H1 (cell line): ENCODE data around the gene CXCL1. TPM values are rescaled to one million over a fixed set of nuclear protein-coding genes. Genes with fewer than 3 reads are reported as not detected.

Experiments used
- CTCF ChIA-PET: fragments of 300-600 bp; sonication (Branson Sonifier 250); formaldehyde crosslinking; loops from one replicate; lab custom pipeline; 2021; ENCODE audit not compliant: partially characterized antibody; lab: Charles Lee
- POLR2A ChIA-PET: fragments of 300-600 bp; sonication (Branson Sonifier 250); formaldehyde crosslinking; loops from one replicate; lab custom pipeline; 2021; ENCODE audit warnings: inconsistent platforms; ENCODE audit not compliant: partially characterized antibody; lab: Charles Lee
- DNase-seq, 2 experiments: peaks; one replicate each; pipeline versions ENCODE4 v3.0.0 to v3.0.0-alpha.2; 2010 to 2022; ENCODE audit warnings: low spot score in 2 of 2, low read depth in 1 of 2, mixed read lengths in 1 of 2
- FAIRE-seq: peaks from 2 replicates; lab custom pipeline; 2011; peaks lifted over from hg19 to GRCh38; lab: Jason Lieb, UNC
- H2AFZ ChIP-seq: 2 replicates; pipeline ENCODE4 v1.8.1; 2012; ENCODE audit warnings: low read length, inconsistent platforms
- H2AK5ac ChIP-seq: 2 replicates; pipeline ENCODE4 v1.6.1; 2013; ENCODE audit warnings: low read depth, low read length
- H2BK120ac ChIP-seq: replicated peaks from 2 replicates; pipeline ENCODE3; 2013; ENCODE audit warnings: low read depth, low read length, inconsistent platforms
- H2BK12ac ChIP-seq: 2 replicates; pipeline ENCODE4 v1.6.1; 2013; ENCODE audit warnings: low read depth, low read length
- H2BK15ac ChIP-seq: 2 replicates; pipeline ENCODE4 v1.6.1; 2013; ENCODE audit warnings: low read length
- H2BK20ac ChIP-seq: 2 replicates; pipeline ENCODE4 v1.6.1; 2013; ENCODE audit warnings: low read length
- H2BK5ac ChIP-seq: 2 replicates; pipeline ENCODE4 v1.6.1; 2013; ENCODE audit warnings: low read depth, low read length
- H3K14ac ChIP-seq: 2 replicates; pipeline ENCODE4 v1.6.1; 2013; ENCODE audit warnings: inconsistent platforms; ENCODE audit not compliant: insufficient read length
- H3K18ac ChIP-seq: 2 replicates; pipeline ENCODE4 v1.6.1; 2013; ENCODE audit warnings: low read length; ENCODE audit errors: extremely low read depth
- H3K23ac ChIP-seq: 2 replicates; pipeline ENCODE4 v1.6.1; 2013; ENCODE audit warnings: inconsistent platforms; ENCODE audit not compliant: insufficient read length
- H3K23me2 ChIP-seq: 2 replicates; pipeline ENCODE4 v1.6.1; 2013; ENCODE audit warnings: low read depth, low read length
- H3K27ac ChIP-seq: 2 replicates; pipeline ENCODE4 v1.6.1; 2011; ENCODE audit warnings: low read depth, low read length, inconsistent platforms
- H3K27me3 ChIP-seq, 4 experiments: replicated peaks in 1 of 4; 1 replicate in 1 of 4; 2 replicates in 3 of 4; pipeline versions ENCODE4 v1.6.1 to v1.8.1; 2011 to 2013; ENCODE audit warnings: low read length in 3 of 4, mild to moderate bottlenecking in 3 of 4, inconsistent platforms in 2 of 4, mixed read lengths in 2 of 4, moderate library complexity in 1 of 4; ENCODE audit not compliant: control insufficient read depth in 3 of 4, insufficient read depth in 3 of 4; ENCODE audit errors: extremely low read depth in 1 of 4
- H3K36me3 ChIP-seq, 4 experiments: 2 replicates each; pipeline versions ENCODE4 v1.6.1 to v1.8.1; 2011 to 2013; ENCODE audit warnings: mild to moderate bottlenecking in 4 of 4, low read length in 3 of 4, moderate library complexity in 2 of 4, control low read depth in 1 of 4, inconsistent platforms in 1 of 4; ENCODE audit not compliant: insufficient read depth in 4 of 4, control insufficient read depth in 2 of 4
- H3K4ac ChIP-seq: replicated peaks from 2 replicates; pipeline ENCODE3; 2013; ENCODE audit warnings: low read length, low read depth, mixed read lengths, inconsistent platforms; ENCODE audit not compliant: insufficient read length
- H3K4me1 ChIP-seq, 4 experiments: replicated peaks in 1 of 4; 1 replicate in 1 of 4; 2 replicates in 3 of 4; pipeline versions ENCODE4 v1.6.1 to v1.8.1; 2011 to 2013; ENCODE audit warnings: low read length in 3 of 4, inconsistent platforms in 2 of 4, mixed read lengths in 1 of 4; ENCODE audit not compliant: insufficient read depth in 4 of 4, control insufficient read depth in 3 of 4
- H3K4me2 ChIP-seq, 2 experiments: 2 replicates each; pipeline versions ENCODE4 v1.6.1 to v1.8.1; 2011 to 2013; ENCODE audit warnings: low read depth in 2 of 2, low read length in 2 of 2, control low read depth in 1 of 2, inconsistent platforms in 1 of 2, mild to moderate bottlenecking in 1 of 2; ENCODE audit not compliant: insufficient read depth in 1 of 2
- H3K4me3 ChIP-seq, 4 experiments: fragments of 200-600, 300-600 bp in 1 of 4; sonication (generic), shearing (Covaris generic), sonication (Bioruptor Twin) in 1 of 4; 2 replicates each; pipeline versions ENCODE4 v1.5.1 to v1.8.1; 2011 to 2016; ENCODE audit warnings: low read length in 4 of 4, low read depth in 3 of 4, control low read depth in 2 of 4, inconsistent platforms in 2 of 4, mild to moderate bottlenecking in 2 of 4, mixed read lengths in 1 of 4, moderate library complexity in 1 of 4; ENCODE audit not compliant: insufficient read depth in 2 of 4; ENCODE audit errors: extremely low read depth in 1 of 4
- H3K56ac ChIP-seq: replicated peaks from 2 replicates; pipeline ENCODE3; 2013; ENCODE audit warnings: low read depth, mild to moderate bottlenecking, mixed read lengths, low read length, inconsistent platforms; ENCODE audit not compliant: insufficient read length
- H3K79me1 ChIP-seq: 2 replicates; pipeline ENCODE4 v1.6.1; 2013; ENCODE audit warnings: low read depth, low read length, control low read depth
- H3K79me2 ChIP-seq, 2 experiments: 2 replicates each; pipeline versions ENCODE4 v1.6.1 to v1.8.1; 2012 to 2013; ENCODE audit warnings: low read length in 2 of 2, mild to moderate bottlenecking in 2 of 2, inconsistent platforms in 1 of 2; ENCODE audit not compliant: insufficient read depth in 2 of 2, control insufficient read depth in 1 of 2
- H3K9ac ChIP-seq, 4 experiments: replicated peaks in 1 of 4; 1 replicate in 1 of 4; 2 replicates in 3 of 4; pipeline versions ENCODE4 v1.6.1 to v1.8.1; 2011 to 2013; ENCODE audit warnings: low read depth in 3 of 4, low read length in 3 of 4, control low read depth in 2 of 4, mild to moderate bottlenecking in 2 of 4, moderate library complexity in 2 of 4, inconsistent platforms in 1 of 4; ENCODE audit errors: extremely low read depth in 1 of 4
- H3K9me3 ChIP-seq, 2 experiments: 2 replicates each; pipeline versions ENCODE4 v1.6.1 to v1.8.1; 2012 to 2013; ENCODE audit warnings: mild to moderate bottlenecking in 2 of 2, moderate library complexity in 2 of 2, control low read depth in 1 of 2, inconsistent platforms in 1 of 2, low read depth in 1 of 2, low read length in 1 of 2, mixed read lengths in 1 of 2; ENCODE audit not compliant: insufficient read depth in 2 of 2
- H4K20me1 ChIP-seq, 2 experiments: replicated peaks in 1 of 2; 2 replicates each; pipeline versions ENCODE3 to v1.8.1; 2011 to 2013; ENCODE audit warnings: inconsistent platforms in 2 of 2, low read length in 2 of 2, mild to moderate bottlenecking in 1 of 2; ENCODE audit not compliant: insufficient read depth in 2 of 2, control insufficient read depth in 1 of 2
- H4K5ac ChIP-seq: 2 replicates; pipeline ENCODE4 v1.6.1; 2013; ENCODE audit warnings: low read length, low read depth, mixed read lengths, inconsistent platforms; ENCODE audit not compliant: insufficient read length
- H4K8ac ChIP-seq: 2 replicates; pipeline ENCODE4 v1.8.0; 2013; ENCODE audit warnings: mild to moderate bottlenecking, moderate library complexity, low read length, inconsistent platforms; ENCODE audit not compliant: insufficient read depth; ENCODE audit errors: extremely low read depth
- H4K91ac ChIP-seq: replicated peaks from 2 replicates; pipeline ENCODE3; 2013; ENCODE audit warnings: low read length, mixed read lengths, inconsistent platforms; ENCODE audit not compliant: insufficient read length
- KDM1A ChIP-seq: fragments of 200-600, 300-600 bp; sonication (generic); IDR thresholded peaks from 2 replicates; pipeline ENCODE4 v1.7.1; 2016; ENCODE audit warnings: mild to moderate bottlenecking, low read length, borderline replicate concordance
- NRF1 ChIP-seq: IDR thresholded peaks from 2 replicates; pipeline ENCODE4 v1.6.1; 2011; ENCODE audit warnings: mild to moderate bottlenecking, low read depth, low read length, improper control_type of control experiment
- RFX5 ChIP-seq: IDR thresholded peaks from 2 replicates; pipeline ENCODE4 v1.6.1; 2011; ENCODE audit warnings: low read depth, low read length, improper control_type of control experiment, borderline replicate concordance
- WGBS, 2 experiments: shearing (Covaris generic) in 1 of 2; methylation state at CpG; one replicate each; pipeline versions ENCODE4 v1.1.6 to v1.1.7; 2013 to 2015; ENCODE audit warnings: low lambda C conversion rate in 2 of 2, mixed read lengths in 2 of 2, inconsistent platforms in 1 of 2, low coverage in 1 of 2, missing lambda C conversion rate in 1 of 2; ENCODE audit not compliant: insufficient replicate concordance in 2 of 2, insufficient coverage in 1 of 2, insufficient read length in 1 of 2; ENCODE audit errors: extremely low coverage in 1 of 2, missing lambda C conversion rate in 1 of 2; 5-methylcytosine and 5-hydroxymethylcytosine counted together
- polyA plus RNA-seq, 7 experiments: library from polyadenylated mRNA; depleted of rRNA in 3 of 7; stranded (reverse) in 5 of 7; unstranded in 2 of 7; fragments of >200 nt in 5 of 7; fragments of 200-250 nt in 2 of 7; gene quantifications; 1 replicate in 5 of 7; 2 replicates in 1 of 7; 4 replicates in 1 of 7; pipeline versions ENCODE4 v1.2.1 to v1.2.3, GENCODE V29; 2011 to 2013; ENCODE audit warnings: missing spikeins in 2 of 7, mixed read lengths in 2 of 7
- total RNA-seq: library from RNA; stranded (reverse); fragmentation: NEBNext Ultra II Directional; extraction: Animal tissue kit (Norgen Biotek cat#: 25700); gene quantifications from 2 replicates; pipeline ENCODE4 v1.2.1, GENCODE V29; 2021

The CXCL1 gene
- total and polyA plus RNA-seq, 2 of the 8 experiments (the other 6 are each of a cell fraction or from before 2014, with no cell fraction given) = 0.77 to 0.80 TPM

- no peak overlapping the region for H3K9ac ChIP-seq
- CTCF ChIA-PET = interaction anchor here (1.1 to 1.8 kb wide), 2 partner anchors 9 to 125 kb away, joined by 3 to 13 read pairs; no protein-coding TSS in a partner anchor
- FAIRE-seq (no peak), DNase-seq (no peak)
- H3K18ac ChIP-seq = no peak overlapping the region
- no peak overlapping the region for H3K4ac ChIP-seq
- H2AK5ac ChIP-seq = no peak overlapping the region
- no peaks in the 10 kb centered on the region for H4K20me1 ChIP-seq
- no peak overlapping the region for H4K8ac ChIP-seq
- H2BK12ac ChIP-seq = no peak overlapping the region
- 83% methylated on average over 4 of the region's 4 CpGs; no CpG with 5 or more reads in 1 of the 2 experiments for WGBS, 2 experiments
- no peaks in the 10 kb centered on the region for H3K36me3 ChIP-seq
- no peak overlapping the region for H3K23ac ChIP-seq
- H4K91ac ChIP-seq = no peak overlapping the region
- H3K23me2 ChIP-seq = no peaks in the 10 kb centered on the region; the same call in 1 of the 2 replicates
- H2BK15ac ChIP-seq = no peak overlapping the region
- H4K5ac ChIP-seq = no peak overlapping the region
- H3K56ac ChIP-seq = no peak overlapping the region
- H3K4me3 ChIP-seq = no peak overlapping the region
- H2BK120ac ChIP-seq = no peak overlapping the region
- POLR2A ChIA-PET = interaction anchor here (0.7 kb wide), 1 partner anchor 304 kb away, joined by 4 read pairs; no protein-coding TSS in a partner anchor
- H2BK5ac ChIP-seq = no peak overlapping the region
- H3K27me3 ChIP-seq = no peaks in the 10 kb centered on the region
- H3K9me3 ChIP-seq = no peaks in the 10 kb centered on the region
- no peak overlapping the region for H3K4me2 ChIP-seq
- H2AFZ ChIP-seq = no peak overlapping the region
- H3K4me1 ChIP-seq = no peaks in the 10 kb centered on the region
- H3K79me1 ChIP-seq = no peaks in the 10 kb centered on the region
- no peak overlapping the region for H3K14ac ChIP-seq
- no peaks in the 10 kb centered on the region for H3K79me2 ChIP-seq
- TF ChIP-seq KDM1A = no peak
- TF ChIP-seq NRF1 = no peak
- TF ChIP-seq RFX5 = no peak
- H3K27ac ChIP-seq = no peak overlapping the region
- H2BK20ac ChIP-seq = no peak overlapping the region
Observed at GRCh38 chr4:73855406-73855805, 13.8 kb upstream of the CXCL1 start.
